Panc1 (cell line): Measurements from ENCODE around the gene KLHDC10. TPM values are rescaled to one million over a fixed set of nuclear protein-coding genes. Genes with fewer than 3 reads are reported as not detected.

Source experiments
- ATAC-seq: fragments of 200-7000 bp; cut with Tn5 transposase; 2 replicates; pipeline ENCODE4 v1.9.1; 2020; ENCODE audit warnings: mild to moderate bottlenecking, moderate library complexity
- BruUV-seq: library from RNA; stranded (reverse); fragments of 400-500 nt; replicated peaks from 2 replicates; lab custom pipeline; 2021; lab: Mats Ljungman, UMichigan
- CTCF ChIA-PET: fragments of 300-600 bp; sonication (Branson Sonifier 250); formaldehyde crosslinking; loops from one replicate; lab custom pipeline; 2022; ENCODE audit warnings: antibody characterized with exemption; lab: Charles Lee
- POLR2A ChIA-PET: fragments of 300-600 bp; sonication (Branson Sonifier 250); formaldehyde crosslinking; loops from one replicate; lab custom pipeline; 2022; ENCODE audit warnings: antibody characterized with exemption; lab: Charles Lee
- DNase-seq: peaks from one replicate; pipeline ENCODE4 v3.0.0-alpha.2; 2010; ENCODE audit warnings: low read depth, low spot score
- H3K27ac ChIP-seq: 2 replicates; pipeline ENCODE4 v1.5.1; 2011; ENCODE audit warnings: mild to moderate bottlenecking, low read length, inconsistent platforms
- H3K27me3 ChIP-seq: fragments of 200-500 bp; sonication (Bioruptor generic); 2 replicates; pipeline ENCODE4 v1.6.0; 2014; ENCODE audit warnings: low read length, inconsistent platforms; ENCODE audit not compliant: control insufficient read depth, insufficient read depth
- H3K36me3 ChIP-seq: fragments of 200-500 bp; sonication (Bioruptor generic); 2 replicates; pipeline ENCODE4 v1.5.1; 2014; ENCODE audit warnings: inconsistent platforms, mild to moderate bottlenecking, low read length, moderate library complexity; ENCODE audit not compliant: control insufficient read depth, insufficient read depth
- H3K4me1 ChIP-seq: 2 replicates; pipeline ENCODE4 v1.5.1; 2011; ENCODE audit warnings: inconsistent platforms, mild to moderate bottlenecking, low read length, moderate library complexity; ENCODE audit not compliant: control insufficient read depth, insufficient read depth
- H3K4me3 ChIP-seq, 2 experiments: 2 replicates each; pipeline ENCODE4 v1.5.1; 2011 to 2012; ENCODE audit warnings: low read depth in 2 of 2, low read length in 2 of 2, mild to moderate bottlenecking in 2 of 2, inconsistent platforms in 1 of 2, moderate library complexity in 1 of 2
- H3K9me3 ChIP-seq: fragments of 200-500 bp; sonication (Bioruptor generic); 2 replicates; pipeline ENCODE4 v1.5.1; 2014; ENCODE audit warnings: low read depth, mild to moderate bottlenecking, inconsistent platforms, low read length, moderate library complexity; ENCODE audit not compliant: control insufficient read depth, insufficient read depth
- CTCF ChIP-seq: fragments of 450-650 bp; IDR thresholded peaks from 2 replicates; pipeline ENCODE4 v1.5.1; 2017; ENCODE audit warnings: mild to moderate bottlenecking
- POLR2AphosphoS5 ChIP-seq: IDR thresholded peaks from 2 replicates; pipeline ENCODE4 v1.6.1; 2012; ENCODE audit warnings: mild to moderate bottlenecking, low read depth, low read length, moderate library complexity
- REST ChIP-seq, 2 experiments: IDR thresholded peaks; 2 replicates each; pipeline ENCODE4 v1.6.1; 2011 to 2012; ENCODE audit warnings: low read depth in 2 of 2, control low read depth in 1 of 2, low read length in 1 of 2, mild to moderate bottlenecking in 1 of 2, moderate library complexity in 1 of 2; ENCODE audit not compliant: insufficient read depth in 1 of 2
- SIN3A ChIP-seq: IDR thresholded peaks from 2 replicates; pipeline ENCODE4 v1.6.1; 2012; ENCODE audit warnings: low read depth, mild to moderate bottlenecking, low read length, moderate library complexity, borderline replicate concordance; ENCODE audit not compliant: insufficient read depth
- TCF7L2 ChIP-seq: IDR thresholded peaks from 2 replicates; pipeline ENCODE4 v1.6.1; 2011; ENCODE audit warnings: mild to moderate bottlenecking, low read depth, low read length, inconsistent platforms
- in situ Hi-C: cut with HindIII; loops from 2 replicates; pipeline ENCODE4 v1.10.0; 2016; ENCODE audit warnings: low sequenced_read_pairs, low pct_unique_long_range_greater_than_20kb
- intact Hi-C: fragments of 100-400 bp; cut with micrococcal nuclease; formaldehyde crosslinking; loops from one replicate; pipeline ENCODE4 v1.10.0; 2022; ENCODE audit not compliant: unreplicated experiment
- total RNA-seq: library from RNA; stranded (reverse); gene quantifications from one replicate; pipeline ENCODE4 v1.2.1, GENCODE V29; 2021; ENCODE audit not compliant: unreplicated experiment

The KLHDC10 gene
- total RNA-seq, 1 experiment from 2014 or later, result 26.7 TPM

GRCh38 chr7:130140551-130141160, 70.3 kb downstream of the KLHDC10 start:
- TF ChIP-seq TCF7L2 (no peak), POLR2AphosphoS5 (no peak), CTCF (no peak), SIN3A (no peak), REST (IDR thresholded peaks at IDR 0.05; ENCODE audit: insufficient read depth in 1 of 2, low read depth in 2 of 2, low read length in 1 of 2) (no peak)
- no peak overlapping the region for H3K27ac ChIP-seq
- no peak overlapping the region for H3K4me3 ChIP-seq
- intact Hi-C loops, result no loop called here
- no TSS peak for BruUV-seq
- ATAC-seq, result 0 out of 2 replicates have a peak, but pooled peaks have one; percentile 7
- no peaks in the 10 kb centered on the region for H3K27me3 ChIP-seq
- in situ Hi-C loops, result no loop called here
- ChIA-PET CTCF (no interaction called here), POLR2A (no interaction called here)
- DNase-seq, result no peak
- H3K36me3 ChIP-seq, result no peaks in the 10 kb centered on the region
- no peaks in the 10 kb centered on the region for H3K4me1 ChIP-seq
- H3K9me3 ChIP-seq, result no peaks in the 10 kb centered on the region

GRCh38 chr7:130141161-130141883, 71.0 kb downstream of the KLHDC10 start:
- Histone ChIP-seq H3K27me3 (no peaks in the 10 kb centered on the region), H3K4me3 (no peak overlapping the region), H3K27ac (no peak overlapping the region), H3K36me3 (no peaks in the 10 kb centered on the region), H3K4me1 (no peaks in the 10 kb centered on the region), H3K9me3 (no peaks in the 10 kb centered on the region)
- BruUV-seq, result no TSS peak
- peak; percentile 27 for ATAC-seq
- TF ChIP-seq TCF7L2 (no peak), SIN3A (no peak), CTCF (no peak), POLR2AphosphoS5 (no peak), REST (IDR thresholded peaks at IDR 0.05; ENCODE audit: insufficient read depth in 1 of 2, low read depth in 2 of 2, low read length in 1 of 2) (no peak)
- ChIA-PET POLR2A (no interaction called here), CTCF (no interaction called here)
- intact Hi-C loops (no loop called here), in situ Hi-C loops (no loop called here)
- DNase-seq, result no peak
